ENCODE results near the gene SRRM1. TPM values are rescaled to one million over a fixed set of nuclear protein-coding genes. Genes with fewer than 3 reads are reported as not detected.
A peak's percentile ranks its signal among the peaks of the same experiment; 100 is the strongest.

The SRRM1 gene
- polyA plus RNA-seq, 3 donors, result 55.9 to 106 (median 75.9) TPM

- intact Hi-C loops (cut with micrococcal nuclease), result no loop called here
- WGBS (ENCODE audit: insufficient coverage), result 56% methylated on average over 3 of the region's 5 CpGs
- DNase-seq, result peak in 1 of 3 donors; percentile 47
Observed at GRCh38 chr1:24693827-24694379, 50.8 kb downstream of the SRRM1 start.

GRCh38 chr1:24694380-24694843, 51.3 kb downstream of the SRRM1 start:
- Mint-ChIP-seq H3K9me3 (peaks cover 0 to 9% (median 5%) of the 10 kb centered on the region in 7 donors), H3K27me3 (ENCODE audit: low read depth in 3 of 3) (peaks cover 0 to 2% (median 0%) of the 10 kb centered on the region in 3 donors), H3K36me3 (peaks cover 0 to 2% of the 10 kb centered on the region in 2 donors), H3K4me1 (peaks cover 29% of the 10 kb centered on the region), H3K4me3 (no peak overlapping the region), H3K27ac (peak overlapping the region in 4 of 7 donors; percentile 52 to 78 (median 58))
- peaks cover 30 to 32% of the 10 kb centered on the region in 2 donors for H3K4me1 ChIP-seq (ENCODE audit: control insufficient read depth in 1 of 2, insufficient read depth in 2 of 2, low read length in 2 of 2)
- H3K36me3 ChIP-seq (replicated peaks in 1 of 2; ENCODE audit: control insufficient read depth in 1 of 2, insufficient read depth in 2 of 2, low read length in 2 of 2), result no peaks in the 10 kb centered on the region
- intact Hi-C loops (cut with micrococcal nuclease), result no loop called here
- H3K27me3 ChIP-seq (ENCODE audit: control insufficient read depth in 2 of 2, insufficient read depth in 2 of 2, low read length in 2 of 2), result no peaks in the 10 kb centered on the region
- H3K27ac ChIP-seq (ENCODE audit: low read depth in 1 of 2, low read length in 2 of 2), result peak overlapping the region in 1 of 2 donors; percentile 20
- H3K4me2 ChIP-seq (replicated peaks; ENCODE audit: extremely low read depth, low read length, poor library complexity, severe bottlenecking), result no peak overlapping the region
- H3K4me3 ChIP-seq (replicated peaks in 1 of 3; ENCODE audit: low read depth in 2 of 3, low read length in 3 of 3), result no peak overlapping the region
- H2AFZ ChIP-seq (ENCODE audit: insufficient read depth, low read depth, low read length, poor library complexity, severe bottlenecking), result peak overlapping the region; percentile 45
- 57% methylated on average over 5 of the region's 6 CpGs for WGBS (ENCODE audit: insufficient coverage)
- H3K9me3 ChIP-seq (replicated peaks in 1 of 2; ENCODE audit: control insufficient read depth in 1 of 2, insufficient read depth in 1 of 2, low read length in 2 of 2), result no peaks in the 10 kb centered on the region
- H3K79me2 ChIP-seq (ENCODE audit: insufficient read depth, low read length), result no peaks in the 10 kb centered on the region
- no peak for DNase-seq
- no peak overlapping the region for H3K9ac ChIP-seq (ENCODE audit: insufficient read depth, low read length, poor library complexity, severe bottlenecking)
- no peaks in the 10 kb centered on the region for H4K20me1 ChIP-seq (ENCODE audit: insufficient read depth, low read length)
- no peak for TF ChIP-seq CTCF (IDR thresholded peaks at IDR 0.05)

More at GRCh38 chr1:24693827-24694379, 50.8 kb downstream of the SRRM1 start:
- Mint-ChIP-seq H3K9me3 (peaks cover 0 to 9% (median 5%) of the 10 kb centered on the region in 7 donors), H3K4me1 (peaks cover 31% of the 10 kb centered on the region), H3K36me3 (peaks cover 0 to 2% of the 10 kb centered on the region in 2 donors), H3K4me3 (no peak overlapping the region), H3K27ac (peak overlapping the region in 5 of 7 donors; percentile 52 to 78 (median 60)), H3K27me3 (ENCODE audit: low read depth in 3 of 3) (peaks cover 0 to 2% (median under 1%) of the 10 kb centered on the region in 3 donors)
- Histone ChIP-seq H3K27ac (ENCODE audit: low read depth in 1 of 2, low read length in 2 of 2) (peak overlapping the region; percentile 12 to 20), H3K4me3 (replicated peaks in 1 of 3; ENCODE audit: low read depth in 2 of 3, low read length in 3 of 3) (no peak overlapping the region), H2AFZ (ENCODE audit: insufficient read depth, low read depth, low read length, poor library complexity, severe bottlenecking) (no peak overlapping the region), H3K4me2 (replicated peaks; ENCODE audit: extremely low read depth, low read length, poor library complexity, severe bottlenecking) (no peak overlapping the region), H3K36me3 (replicated peaks in 1 of 2; ENCODE audit: control insufficient read depth in 1 of 2, insufficient read depth in 2 of 2, low read length in 2 of 2) (no peaks in the 10 kb centered on the region), H3K27me3 (ENCODE audit: control insufficient read depth in 2 of 2, insufficient read depth in 2 of 2, low read length in 2 of 2) (no peaks in the 10 kb centered on the region), H3K9ac (ENCODE audit: insufficient read depth, low read length, poor library complexity, severe bottlenecking) (no peak overlapping the region), H3K9me3 (replicated peaks in 1 of 2; ENCODE audit: control insufficient read depth in 1 of 2, insufficient read depth in 1 of 2, low read length in 2 of 2) (no peaks in the 10 kb centered on the region), H3K79me2 (ENCODE audit: insufficient read depth, low read length) (no peaks in the 10 kb centered on the region), H3K4me1 (ENCODE audit: control insufficient read depth in 1 of 2, insufficient read depth in 2 of 2, low read length in 2 of 2) (peaks cover 30 to 33% of the 10 kb centered on the region in 2 donors), H4K20me1 (ENCODE audit: insufficient read depth, low read length) (no peaks in the 10 kb centered on the region)
- no peak for TF ChIP-seq CTCF (IDR thresholded peaks at IDR 0.05)
